PFSK-1 (cell line): ENCODE measurements around the gene CYB561D1.

ENCODE experiments used
- FOXP2 ChIP-seq: optimal IDR thresholded peaks from 2 replicates; pipeline ENCODE3; 2011; ENCODE audit warnings: borderline replicate concordance, control low read depth, inconsistent platforms; ENCODE audit not compliant: insufficient read depth; ENCODE audit errors: extremely low read length, extremely low read depth
- POLR2AphosphoS5 ChIP-seq: IDR thresholded peaks from 2 replicates; pipeline ENCODE4 v1.6.1; 2012; ENCODE audit warnings: low read depth, mild to moderate bottlenecking, control low read depth, low read length, moderate library complexity
- REST ChIP-seq, 2 experiments: IDR thresholded peaks; 2 replicates each; pipeline versions ENCODE4 v1.6.1 to v1.8.0; 2011 to 2012; ENCODE audit warnings: low read depth in 2 of 2, low read length in 2 of 2, control low read depth in 1 of 2, inconsistent platforms in 1 of 2, mild to moderate bottlenecking in 1 of 2, moderate library complexity in 1 of 2; ENCODE audit not compliant: insufficient read depth in 1 of 2
- SIN3A ChIP-seq: IDR thresholded peaks from 2 replicates; pipeline ENCODE4 v1.6.1; 2012; ENCODE audit warnings: mild to moderate bottlenecking, low read length, moderate library complexity, borderline replicate concordance; ENCODE audit not compliant: insufficient read depth
- TAF1 ChIP-seq: IDR thresholded peaks from 2 replicates; pipeline ENCODE4 v1.6.1; 2012; ENCODE audit warnings: low read length, control low read depth, borderline replicate concordance; ENCODE audit not compliant: insufficient read depth

CYB561D1 gene

GRCh38 chr1:109479901-109480300 lies 14.0 kb upstream of the CYB561D1 start:
- no peak for TF ChIP-seq TAF1
- no peak for TF ChIP-seq SIN3A
- no peak for TF ChIP-seq REST (IDR thresholded peaks at IDR 0.05; ENCODE audit: insufficient read depth in 1 of 2, low read depth in 2 of 2, low read length in 2 of 2)
- no peak for TF ChIP-seq FOXP2
- TF ChIP-seq POLR2AphosphoS5 = no peak

- no peak for TF ChIP-seq REST (IDR thresholded peaks at IDR 0.05; ENCODE audit: insufficient read depth in 1 of 2, low read depth in 2 of 2, low read length in 2 of 2)
- TF ChIP-seq SIN3A = no peak
- TF ChIP-seq TAF1 = no peak
- no peak for TF ChIP-seq POLR2AphosphoS5
- no peak for TF ChIP-seq FOXP2
Measured at GRCh38 chr1:109481646-109482045, 12.2 kb upstream of the CYB561D1 start.

- no peak for TF ChIP-seq SIN3A
- no peak for TF ChIP-seq REST (IDR thresholded peaks at IDR 0.05; ENCODE audit: insufficient read depth in 1 of 2, low read depth in 2 of 2, low read length in 2 of 2)
- no peak for TF ChIP-seq FOXP2
- TF ChIP-seq TAF1 = no peak
- TF ChIP-seq POLR2AphosphoS5 = no peak
Measured at GRCh38 chr1:109482242-109482641, 11.7 kb upstream of the CYB561D1 start.

- no peak for TF ChIP-seq FOXP2
- TF ChIP-seq SIN3A = no peak
- no peak for TF ChIP-seq TAF1
- no peak for TF ChIP-seq REST (IDR thresholded peaks at IDR 0.05; ENCODE audit: insufficient read depth in 1 of 2, low read depth in 2 of 2, low read length in 2 of 2)
- TF ChIP-seq POLR2AphosphoS5 = no peak
Measured at GRCh38 chr1:109482791-109483671, 10.9 kb upstream of the CYB561D1 start.
